Effector CD8-positive, alpha-beta T cell (primary cell): ENCODE data around the gene PACSIN2.

ENCODE experiments used
- DNase-seq: peaks from one replicate; lab custom pipeline; 2025; lab: John Stamatoyannopoulos, UW

PACSIN2 gene

DNA sequence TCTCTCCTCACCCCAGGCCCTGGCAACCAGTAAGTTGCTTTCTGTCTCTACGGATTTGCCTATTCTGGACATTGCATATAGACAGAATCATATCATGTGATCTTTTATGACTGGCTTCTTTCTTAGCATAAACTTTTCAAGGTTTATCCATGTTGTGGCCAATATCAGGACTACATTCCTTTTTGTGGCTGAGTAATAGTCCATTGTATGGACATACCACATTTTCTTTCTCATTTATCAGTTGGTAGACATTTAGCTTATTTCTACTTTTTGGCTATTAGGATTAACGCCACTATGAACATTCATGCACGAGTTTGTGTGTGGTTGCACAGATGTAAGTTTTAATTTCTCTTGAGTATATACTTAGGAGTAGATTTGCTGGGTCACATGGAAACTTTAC is 193.6 kb downstream of the PACSIN2 start:
- no peak for DNase-seq

DNA sequence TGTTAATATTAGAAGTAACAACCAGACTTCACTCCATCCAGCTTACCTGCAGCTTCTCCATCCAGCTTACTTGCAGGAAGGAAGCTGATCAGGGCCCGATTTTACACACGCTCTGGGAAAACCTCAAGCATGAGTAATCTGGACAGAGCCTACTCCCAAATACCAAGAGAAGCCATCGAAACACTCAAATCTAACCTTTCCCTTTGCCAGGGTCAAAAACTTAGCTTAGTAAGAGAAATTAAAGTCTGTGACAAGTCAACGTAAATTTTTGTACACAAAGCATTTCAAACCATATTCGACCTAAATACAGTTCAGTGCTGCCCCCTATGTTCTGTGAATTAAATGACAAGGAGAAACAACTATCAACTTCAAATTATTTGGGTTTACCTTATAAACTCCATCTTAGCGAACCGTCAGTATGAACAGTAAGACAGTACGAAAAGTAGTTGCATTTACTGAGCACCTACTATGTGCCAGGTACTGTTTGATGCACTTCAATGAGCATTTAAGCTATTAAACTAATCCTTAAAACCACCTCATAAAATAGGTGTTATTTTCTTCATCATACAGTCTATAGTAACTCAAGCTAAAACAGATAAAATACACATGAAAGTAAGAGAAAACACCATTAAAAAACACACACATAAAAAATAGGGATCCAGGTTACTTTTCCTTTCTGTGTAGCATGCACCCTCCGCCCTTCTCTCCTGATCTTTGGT is 194.7 kb downstream of the PACSIN2 start:
- no peak for DNase-seq
